GM18502 (cell line): ENCODE data around the gene C13orf42.
A peak's percentile ranks its signal among the peaks of the same experiment; 100 is the strongest.

Experiments
- ATAC-seq: cut with Tn5 transposase; IDR thresholded peaks from one replicate; pipeline ENCODE4 v1.9.1; 2021; ENCODE audit warnings: mild to moderate bottlenecking; ENCODE audit not compliant: unreplicated experiment, poor library complexity

The C13orf42 gene

GRCh38 chr13:51111174-51111573 lies at the start of gene C13orf42:
Gene C13orf42, minus strand, starts transcription at chr13:51111274. Its CDS starts 65 bp downstream, at chr13:51111209.
- no peak for ATAC-seq

- no peak for ATAC-seq
Observed at GRCh38 chr13:51158880-51159518, 47.9 kb upstream of the C13orf42 start.

DNA sequence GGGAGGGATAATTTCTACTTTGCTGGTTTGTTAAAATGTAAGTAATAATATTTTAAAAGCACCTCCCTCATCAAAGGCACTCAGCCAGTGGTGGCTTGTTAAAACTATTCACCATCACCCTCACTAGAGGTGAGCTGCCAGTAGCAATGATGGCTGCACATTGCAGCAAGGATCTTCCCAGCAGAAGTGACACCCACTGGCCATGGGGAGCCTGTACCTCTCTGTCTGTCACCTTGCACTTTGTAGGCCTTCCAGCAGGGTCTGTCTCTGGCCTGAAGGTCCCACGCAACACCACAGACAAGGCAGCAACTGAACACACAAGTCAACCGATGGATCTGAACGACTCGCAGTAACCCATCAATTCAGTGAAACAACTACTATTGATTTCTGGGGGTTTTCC lies 47.3 kb upstream of the C13orf42 start:
- no peak for ATAC-seq

DNA sequence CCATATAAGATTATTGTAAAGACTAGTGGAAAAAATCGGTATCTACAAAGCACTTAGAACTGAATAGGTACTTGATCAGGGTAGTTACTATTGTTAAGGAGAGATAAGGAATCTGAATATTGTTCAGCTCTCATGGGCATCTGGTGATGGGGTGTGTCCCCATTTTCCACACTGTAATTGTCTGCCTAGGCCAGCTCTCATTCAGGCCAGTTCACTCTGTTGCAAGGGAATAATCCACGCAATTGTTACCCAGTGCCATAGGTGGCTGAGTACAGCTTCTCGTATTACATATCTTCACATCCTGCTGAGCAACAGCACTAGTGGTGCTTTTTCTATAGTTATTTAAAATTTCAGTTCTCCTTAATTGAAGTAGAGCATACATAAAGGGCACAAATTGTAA lies 45.6 kb upstream of the C13orf42 start:
- no peak for ATAC-seq

GRCh38 chr13:51155776-51156515 lies 44.9 kb upstream of the C13orf42 start:
- ATAC-seq = no peak

DNA sequence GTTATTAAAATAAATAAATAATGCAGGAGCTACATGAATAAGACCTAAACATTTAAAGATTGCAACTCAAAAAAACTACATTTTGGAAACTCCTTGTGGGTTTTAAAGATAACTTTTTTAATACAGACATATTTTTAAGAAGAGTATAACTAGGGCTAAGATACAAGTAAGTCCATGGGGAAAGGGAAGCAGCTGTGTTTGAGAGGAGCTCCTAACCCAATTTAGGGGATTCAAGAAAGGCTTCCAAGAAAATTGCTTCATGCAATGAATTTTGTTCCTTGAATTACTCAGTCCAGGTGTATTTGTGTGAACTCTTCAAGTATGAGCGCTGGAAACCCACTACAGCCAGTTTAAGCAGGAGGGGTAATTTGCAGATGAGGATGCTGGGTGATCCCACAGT lies 44.1 kb upstream of the C13orf42 start:
- no peak for ATAC-seq

GRCh38 chr13:51154029-51154555 lies 43.0 kb upstream of the C13orf42 start:
- ATAC-seq = no peak

GRCh38 chr13:51153527-51153926 lies 42.5 kb upstream of the C13orf42 start:
- ATAC-seq = no peak

- no peak for ATAC-seq
Observed at GRCh38 chr13:51152701-51153100, 41.6 kb upstream of the C13orf42 start.

GRCh38 chr13:51151463-51151862 lies 40.4 kb upstream of the C13orf42 start:
- ATAC-seq = no peak

DNA sequence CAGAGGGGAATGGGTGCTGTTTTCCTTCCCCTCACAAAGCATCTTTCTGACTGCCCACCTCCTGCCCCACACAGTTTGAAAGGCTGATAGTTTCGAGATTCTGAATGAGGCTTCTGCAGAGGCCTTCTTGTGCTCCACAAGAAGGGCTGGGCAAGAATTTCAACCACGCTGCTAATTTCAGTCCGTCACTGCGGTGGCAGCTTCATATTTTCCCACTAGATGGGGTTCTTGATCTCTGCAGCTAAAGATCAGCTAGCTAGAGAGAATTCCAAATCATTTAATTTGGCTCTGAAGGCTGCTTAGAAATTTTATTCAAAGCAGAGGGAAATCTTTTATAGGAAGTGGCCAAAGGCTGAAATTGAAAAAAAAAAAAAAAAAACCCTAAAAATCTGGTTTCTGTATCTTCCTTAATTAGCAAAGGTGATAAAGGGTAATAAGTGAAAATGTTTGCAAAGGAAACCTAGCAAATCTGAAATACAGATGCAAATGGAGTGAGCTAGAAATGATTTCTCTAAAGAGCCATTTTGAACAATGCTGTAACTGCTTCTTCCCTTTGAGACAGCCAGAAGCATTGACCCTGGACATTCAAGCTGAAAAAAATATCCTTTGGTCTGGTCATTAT lies 38.0 kb upstream of the C13orf42 start:
- no peak for ATAC-seq

- no peak for ATAC-seq
Observed at GRCh38 chr13:51148223-51148951, 37.3 kb upstream of the C13orf42 start.

- no peak for ATAC-seq
Observed at GRCh38 chr13:51147732-51148131, 36.7 kb upstream of the C13orf42 start.

- no peak for ATAC-seq
Observed at GRCh38 chr13:51146667-51147066, 35.6 kb upstream of the C13orf42 start.

DNA sequence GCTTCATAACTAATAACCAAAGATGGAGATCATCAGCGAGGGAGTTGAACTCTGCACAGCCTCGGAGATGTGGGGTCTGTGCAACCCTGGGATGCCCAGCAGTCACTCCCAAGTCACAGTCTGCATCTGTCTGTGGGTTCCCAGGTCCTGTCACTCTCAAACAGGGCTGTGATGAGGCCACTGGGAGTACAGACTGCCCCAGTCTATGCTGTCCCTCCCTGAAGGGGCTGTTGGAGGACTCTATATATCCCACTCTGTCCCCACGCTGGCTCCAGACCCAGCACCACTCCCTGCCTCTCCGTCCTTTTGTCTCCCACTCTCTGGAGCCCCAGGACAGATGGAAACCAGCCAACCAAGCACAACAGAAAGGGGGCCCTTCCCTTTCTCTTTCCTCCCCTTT lies 26.2 kb upstream of the C13orf42 start:
- no peak for ATAC-seq

GRCh38 chr13:51136276-51136980 lies 25.4 kb upstream of the C13orf42 start:
- ATAC-seq = no peak

DNA sequence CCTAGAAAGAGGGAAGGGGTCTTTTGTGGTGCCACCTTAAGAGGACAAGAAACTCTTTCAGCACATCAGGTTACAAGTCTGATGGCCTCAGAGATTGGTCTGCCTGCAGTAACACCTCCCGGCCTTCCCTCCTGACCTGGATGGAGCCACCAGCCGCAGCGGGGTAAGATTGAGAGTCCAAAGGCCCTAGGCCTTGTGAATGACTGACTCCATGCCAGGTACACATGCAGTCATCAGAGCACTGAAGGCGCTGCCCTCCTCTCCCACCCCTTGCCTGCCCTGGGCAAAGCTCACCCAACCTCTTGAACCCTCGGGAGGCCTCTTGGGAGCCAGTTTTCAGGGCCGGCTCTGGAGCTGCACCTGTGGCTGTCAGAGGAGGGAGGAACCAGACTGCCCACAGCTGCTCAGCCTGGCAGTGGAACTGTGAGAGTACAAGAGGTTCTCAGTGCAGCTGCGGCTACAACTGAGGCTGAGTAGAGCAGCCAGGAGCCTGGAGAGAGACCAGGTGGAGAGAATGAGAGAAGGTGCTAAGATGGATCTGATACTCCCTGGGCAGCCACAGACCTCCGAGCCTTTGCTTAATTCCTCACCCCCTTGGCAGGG lies 23.8 kb upstream of the C13orf42 start:
- ATAC-seq = no peak

GRCh38 chr13:51130348-51130747 lies 19.3 kb upstream of the C13orf42 start:
- ATAC-seq = no peak

- ATAC-seq = peak; percentile 92
Observed at GRCh38 chr13:51125495-51126226, 14.6 kb upstream of the C13orf42 start.
